Endothelial cell of umbilical vein (primary cell): Measurements from ENCODE around the gene NUP62. TPM values are rescaled to one million over a fixed set of nuclear protein-coding genes. Genes with fewer than 3 reads are reported as not detected.
A peak's percentile ranks its signal among the peaks of the same experiment; 100 is the strongest.

Source experiments
- BruUV-seq: library from RNA; stranded (reverse); fragments of 400-500 nt; replicated peaks from 2 replicates; lab custom pipeline; 2021; lab: Mats Ljungman, UMichigan
- CTCF ChIA-PET: fragments of 300-600, 350-600 bp; sonication (Branson Sonifier 250); formaldehyde crosslinking; loops from one replicate; lab custom pipeline; 2021; ENCODE audit warnings: antibody characterized with exemption, inconsistent platforms; lab: Charles Lee
- POLR2A ChIA-PET: fragments of 300-600, 350-600 bp; sonication (Branson Sonifier 250); formaldehyde crosslinking; loops from one replicate; lab custom pipeline; 2021; ENCODE audit warnings: antibody characterized with exemption, inconsistent platforms; lab: Charles Lee
- DNase-seq: peaks from one replicate; pipeline ENCODE4 v3.0.0-alpha.2; 2011; ENCODE audit warnings: low read depth, low spot score
- FAIRE-seq: peaks from 2 replicates; lab custom pipeline; 2011; peaks lifted over from hg19 to GRCh38; lab: Jason Lieb, UNC
- H2AFZ ChIP-seq: 2 replicates; pipeline ENCODE4 v1.6.0; 2012; ENCODE audit warnings: low read depth, low read length, control low read depth, inconsistent platforms
- H3K27ac ChIP-seq: 2 replicates; pipeline ENCODE4 v1.5.1; 2011; ENCODE audit warnings: low read depth, mild to moderate bottlenecking, control low read depth, low read length, moderate library complexity; ENCODE audit not compliant: insufficient read depth
- H3K27me3 ChIP-seq, 2 experiments: 2 replicates each; pipeline versions ENCODE4 v1.6.0 to v1.6.1; 2011; ENCODE audit warnings: low read length in 2 of 2, mixed read lengths in 1 of 2; ENCODE audit not compliant: control insufficient read depth in 2 of 2, insufficient read depth in 2 of 2
- H3K36me3 ChIP-seq, 2 experiments: 2 replicates in 1 of 2; 3 replicates in 1 of 2; pipeline ENCODE4 v1.5.1; 2011; ENCODE audit warnings: low read length in 2 of 2, mild to moderate bottlenecking in 1 of 2, moderate library complexity in 1 of 2; ENCODE audit not compliant: control insufficient read depth in 2 of 2, insufficient read depth in 2 of 2; ENCODE audit errors: extremely low read depth in 1 of 2
- H3K4me1 ChIP-seq: 3 replicates; pipeline ENCODE4 v1.5.1; 2011; ENCODE audit warnings: mild to moderate bottlenecking, low read length; ENCODE audit not compliant: control insufficient read depth, insufficient read depth; ENCODE audit errors: extremely low read depth
- H3K4me2 ChIP-seq: 2 replicates; pipeline ENCODE4 v1.6.1; 2011; ENCODE audit warnings: low read length, control low read depth, mixed read lengths; ENCODE audit not compliant: insufficient read depth
- H3K4me3 ChIP-seq, 3 experiments: fragments of 200-600 bp in 1 of 3; sonication (generic), shearing (Covaris generic) in 1 of 3; replicated peaks in 1 of 3; 2 replicates each; pipeline ENCODE4 v1.5.1; 2011 to 2016; ENCODE audit warnings: control low read depth in 3 of 3, low read length in 3 of 3, mild to moderate bottlenecking in 2 of 3, inconsistent platforms in 1 of 3, low read depth in 1 of 3, moderate library complexity in 1 of 3; ENCODE audit not compliant: insufficient read depth in 1 of 3
- H3K79me2 ChIP-seq: 2 replicates; pipeline ENCODE4 v1.6.0; 2012; ENCODE audit warnings: low read length, inconsistent platforms; ENCODE audit not compliant: control insufficient read depth, insufficient read depth
- H3K9ac ChIP-seq: replicated peaks from 2 replicates; pipeline ENCODE3; 2011; ENCODE audit warnings: low read length, control low read depth; ENCODE audit not compliant: insufficient read depth; ENCODE audit errors: extremely low read depth
- H3K9me1 ChIP-seq: replicated peaks from 3 replicates; pipeline ENCODE4 v1.6.0; 2011; ENCODE audit warnings: mild to moderate bottlenecking, low read length; ENCODE audit not compliant: control insufficient read depth, insufficient read depth; ENCODE audit errors: extremely low read depth
- H3K9me3 ChIP-seq: replicated peaks from 2 replicates; pipeline ENCODE4 v1.5.1; 2012; ENCODE audit warnings: low read length, inconsistent platforms; ENCODE audit not compliant: control insufficient read depth, insufficient read depth
- H4K20me1 ChIP-seq: replicated peaks from 2 replicates; pipeline ENCODE3; 2011; ENCODE audit warnings: mild to moderate bottlenecking, low read length; ENCODE audit not compliant: control insufficient read depth, insufficient read depth; ENCODE audit errors: extremely low read depth
- CTCF ChIP-seq, 2 donors: IDR thresholded peaks; 1 replicate in 1 of 2; 2 replicates in 1 of 2; pipeline ENCODE4 v1.5.1; 2011; ENCODE audit warnings: low read length in 2 of 2, mild to moderate bottlenecking in 2 of 2, moderate library complexity in 2 of 2, control low read depth in 1 of 2, inconsistent platforms in 1 of 2, low read depth in 1 of 2; ENCODE audit not compliant: insufficient read depth in 1 of 2; ENCODE audit errors: extremely low read depth in 1 of 2
- GATA2 ChIP-seq: IDR thresholded peaks from 2 replicates; pipeline ENCODE4 v1.7.0; 2011; ENCODE audit warnings: low read depth, mild to moderate bottlenecking, moderate library complexity, mixed read lengths, low read length; ENCODE audit not compliant: insufficient read length, insufficient read depth
- MAX ChIP-seq: IDR thresholded peaks from 2 replicates; pipeline ENCODE4 v1.6.1; 2011; ENCODE audit not compliant: insufficient read depth, insufficient read length
- MYC ChIP-seq: IDR thresholded peaks from one replicate; pipeline ENCODE4 v1.6.1; 2011; ENCODE audit warnings: mild to moderate bottlenecking, low read depth, low read length
- POLR2AphosphoS5 ChIP-seq: IDR thresholded peaks from 2 replicates; pipeline ENCODE4 v1.6.1; 2012; ENCODE audit warnings: low read depth, mild to moderate bottlenecking, control low read depth, low read length, moderate library complexity; ENCODE audit not compliant: insufficient read depth
- dilution Hi-C: fragments of 300-500 bp; cut with MboI; formaldehyde crosslinking; loops from one replicate; pipeline ENCODE4 v1.15.0; 2019; ENCODE audit warnings: low sequenced_read_pairs; ENCODE audit not compliant: extremely low pct_ligation_motif_present
- intact Hi-C: fragments of 100-400 bp; cut with micrococcal nuclease; formaldehyde crosslinking; loops from one replicate; pipeline ENCODE4 v1.10.0; 2022
- polyA plus RNA-seq, 4 experiments: library from polyadenylated mRNA; depleted of rRNA in 3 of 4; stranded (reverse) in 3 of 4; unstranded in 1 of 4; fragments of >200 nt; gene quantifications; 2 replicates each; pipeline versions ENCODE4 v1.2.1 to v1.2.3, GENCODE V29; 2011 to 2012; ENCODE audit warnings: missing spikeins in 1 of 4
- total RNA-seq: library from RNA; stranded (reverse); gene quantifications from 2 replicates; pipeline ENCODE4 v1.2.3, GENCODE V29; 2021

NUP62 gene
- total and polyA plus RNA-seq, 2 donors (not counting 3 experiments of a cell fraction or from before 2014, with no cell fraction given): 32.0 to 93.7 TPM

DNA sequence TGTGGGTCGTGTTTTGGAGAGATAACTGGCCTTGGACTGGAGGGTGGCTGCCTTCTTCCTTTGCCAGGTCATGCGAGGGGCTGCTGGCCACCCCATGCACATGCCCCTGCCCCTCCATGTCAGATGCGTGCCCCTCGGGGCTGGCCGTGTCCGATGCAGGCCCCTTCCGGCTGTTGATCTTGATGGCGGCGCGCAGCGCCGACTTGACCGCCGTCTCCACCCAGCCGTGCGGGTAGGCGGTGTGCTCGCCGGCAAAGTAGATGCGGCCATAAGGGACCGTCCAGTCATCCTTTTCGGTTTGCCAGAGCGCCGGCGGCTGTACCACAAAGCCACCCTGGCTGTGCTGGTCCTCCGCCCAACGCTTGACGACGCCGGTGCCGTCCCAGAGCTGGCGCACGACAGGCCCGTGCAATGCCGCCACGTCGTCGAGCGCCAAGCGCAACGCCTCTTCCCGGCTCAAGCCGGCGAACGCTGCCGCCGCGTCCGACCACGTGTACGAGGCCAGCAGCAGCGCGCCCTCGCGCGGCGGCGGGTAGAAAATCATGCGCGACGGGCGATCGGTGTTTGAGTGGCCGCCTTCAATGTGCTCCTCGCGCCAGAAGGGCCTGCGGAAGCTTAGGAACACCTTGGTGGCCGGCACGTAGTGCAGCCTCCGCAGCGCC, 39.5 kb downstream of the NUP62 start:
- dilution Hi-C loops: no loop called here
- no peaks in the 10 kb centered on the region for H3K79me2 ChIP-seq

More for the DNA sequence above, 39.5 kb downstream of the NUP62 start:
- H3K9me1 ChIP-seq: no peaks in the 10 kb centered on the region
- intact Hi-C loops: loop anchor here (1.0 kb wide), 2 partner anchors 12 to 40 kb away; no protein-coding TSS in a partner anchor
- no peak overlapping the region for H3K27ac ChIP-seq
- H3K36me3 ChIP-seq: peaks cover 2% of the 10 kb centered on the region in 2 experiments
- no peaks in the 10 kb centered on the region for H3K27me3 ChIP-seq
- H3K9me3 ChIP-seq: no peaks in the 10 kb centered on the region
- DNase-seq (peak; percentile 79), FAIRE-seq (peak; percentile 59)
- H3K4me1 ChIP-seq: peaks cover 3% of the 10 kb centered on the region
- TF ChIP-seq GATA2: no peak
- TF ChIP-seq POLR2AphosphoS5: peak; percentile 67
- TF ChIP-seq CTCF (IDR thresholded peaks at IDR 0.05; ENCODE audit: extremely low read depth in 1 of 2, insufficient read depth in 1 of 2, low read depth in 1 of 2, low read length in 2 of 2): peak; percentile 92 to 93
- TF ChIP-seq MAX: peak; percentile 99
- TF ChIP-seq MYC: peak; percentile 99
- H3K4me3 ChIP-seq: no peak overlapping the region
- H3K9ac ChIP-seq: no peak overlapping the region
- POLR2A ChIA-PET: no interaction called here
- H2AFZ ChIP-seq: peak overlapping the region; percentile 77
- H4K20me1 ChIP-seq: no peaks in the 10 kb centered on the region
- no peak overlapping the region for H3K4me2 ChIP-seq
- BruUV-seq: no TSS peak
- CTCF ChIA-PET: interaction anchor here (0.5 to 1.0 kb wide), 2 partner anchors 39 to 139 kb away, joined by 3 read pairs; partner anchors contain the start of gene ATF5
